Prostate gland (tissue), 2 donors: ENCODE data around the gene RNASE1.

Experiments used
- CTCF ChIP-seq, 4 experiments: fragments of 200-600 bp in 2 of 4; fragments of 450-650 bp in 2 of 4; sonication (generic) in 2 of 4; IDR thresholded peaks; 1 replicate in 3 of 4; 2 replicates in 1 of 4; pipeline ENCODE4 v1.5.1; 2016 to 2019; ENCODE audit warnings: antibody characterized with exemption in 4 of 4, mild to moderate bottlenecking in 2 of 4, moderate library complexity in 2 of 4
- POLR2A ChIP-seq: fragments of 450-650 bp; IDR thresholded peaks from one replicate; pipeline ENCODE4 v1.6.1; 2016; ENCODE audit warnings: antibody characterized with exemption, mild to moderate bottlenecking

- TF ChIP-seq CTCF (IDR thresholded peaks at IDR 0.05) = no peak
- no peak for TF ChIP-seq POLR2A
These were observed 5.5 kb upstream of the RNASE1 start for GRCh38 chr14:20808162-20808483.
